Sigmoid colon (tissue), 7 donors: ENCODE measurements around the gene IFNLR1. TPM values are rescaled to one million over a fixed set of nuclear protein-coding genes. Genes with fewer than 3 reads are reported as not detected.

Experiments used
- DNase-seq: peaks from one replicate; pipeline ENCODE4 v3.0.0-alpha.2; 2019
- H3K27ac ChIP-seq, 4 donors: fragments of 200-600 bp; sonication (generic); one replicate each; pipeline ENCODE4 v1.5.1; 2016 to 2019; ENCODE audit warnings: mild to moderate bottlenecking in 1 of 4
- H3K27me3 ChIP-seq, 3 donors: fragments of 200-600 bp; sonication (generic); one replicate each; pipeline ENCODE4 v1.5.1; 2019; ENCODE audit warnings: mild to moderate bottlenecking in 1 of 3
- H3K36me3 ChIP-seq, 4 donors: fragments of 200-600 bp; sonication (generic); one replicate each; pipeline ENCODE4 v1.5.1; 2016 to 2019
- H3K4me1 ChIP-seq, 4 donors: fragments of 200-600 bp; sonication (generic); one replicate each; pipeline ENCODE4 v1.5.1; 2017 to 2019
- H3K4me3 ChIP-seq, 4 donors: fragments of 200-600 bp; sonication (generic); one replicate each; pipeline ENCODE4 v1.5.1; 2017 to 2019; ENCODE audit warnings: mild to moderate bottlenecking in 2 of 4, moderate library complexity in 1 of 4
- H3K9me3 ChIP-seq, 4 donors: fragments of 200-600 bp in 3 of 4; sonication (generic) in 3 of 4; one replicate each; pipeline versions ENCODE4 v1.5.1 to v1.6.1; 2013 to 2019
- CTCF ChIP-seq, 4 experiments: fragments of 450-650 bp in 3 of 4; fragments of 200-600 bp in 1 of 4; IDR thresholded peaks; one replicate each; pipeline ENCODE4 v1.5.1; 2016 to 2019; ENCODE audit warnings: antibody characterized with exemption in 4 of 4, mild to moderate bottlenecking in 3 of 4, moderate library complexity in 2 of 4
- EP300 ChIP-seq, 4 donors: sonication (generic); formaldehyde crosslinking; IDR thresholded peaks; one replicate each; pipeline ENCODE4 v1.6.1; 2017; ENCODE audit warnings: antibody characterized with exemption in 4 of 4
- POLR2A ChIP-seq, 2 donors: fragments of 450-650 bp; IDR thresholded peaks; one replicate each; pipeline ENCODE4 v1.6.1; 2016; ENCODE audit warnings: antibody characterized with exemption in 2 of 2, mild to moderate bottlenecking in 2 of 2, moderate library complexity in 2 of 2
- POLR2AphosphoS5 ChIP-seq, 4 donors: sonication (generic); formaldehyde crosslinking; IDR thresholded peaks; one replicate each; pipeline ENCODE4 v1.6.1; 2017; ENCODE audit warnings: antibody characterized with exemption in 4 of 4
- WGBS, 2 donors: extraction: QIAGEN DNeasy Blood & Tissue Kit; methylation state at CpG; one replicate each; pipeline ENCODE4 v1.1.7; 2013; 5-methylcytosine and 5-hydroxymethylcytosine counted together
- intact Hi-C: fragments of 100-400 bp; cut with DNase I; formaldehyde crosslinking; loops from one replicate; pipeline ENCODE4 v1.15.1; 2023
- polyA plus RNA-seq, 3 donors: library from polyadenylated mRNA; stranded (reverse); fragments of 200-250 nt; gene quantifications; one replicate each; pipeline ENCODE4 v1.2.3, GENCODE V29; 2013
- total RNA-seq, 4 donors: library from RNA; depleted of rRNA; stranded (reverse); fragments of >200 nt; gene quantifications; one replicate each; pipeline ENCODE4 v1.1.0, GENCODE V29; 2016
- donor health status: healthy with polysubstance abuse.
- donor health status: Bipolar disorder and iron deficiency.
- donor health status: healthy.

The IFNLR1 gene
- total and polyA plus RNA-seq, 7 donors, result 0.28 to 8.7 (median 4.2) TPM; not detected in 2

DNA sequence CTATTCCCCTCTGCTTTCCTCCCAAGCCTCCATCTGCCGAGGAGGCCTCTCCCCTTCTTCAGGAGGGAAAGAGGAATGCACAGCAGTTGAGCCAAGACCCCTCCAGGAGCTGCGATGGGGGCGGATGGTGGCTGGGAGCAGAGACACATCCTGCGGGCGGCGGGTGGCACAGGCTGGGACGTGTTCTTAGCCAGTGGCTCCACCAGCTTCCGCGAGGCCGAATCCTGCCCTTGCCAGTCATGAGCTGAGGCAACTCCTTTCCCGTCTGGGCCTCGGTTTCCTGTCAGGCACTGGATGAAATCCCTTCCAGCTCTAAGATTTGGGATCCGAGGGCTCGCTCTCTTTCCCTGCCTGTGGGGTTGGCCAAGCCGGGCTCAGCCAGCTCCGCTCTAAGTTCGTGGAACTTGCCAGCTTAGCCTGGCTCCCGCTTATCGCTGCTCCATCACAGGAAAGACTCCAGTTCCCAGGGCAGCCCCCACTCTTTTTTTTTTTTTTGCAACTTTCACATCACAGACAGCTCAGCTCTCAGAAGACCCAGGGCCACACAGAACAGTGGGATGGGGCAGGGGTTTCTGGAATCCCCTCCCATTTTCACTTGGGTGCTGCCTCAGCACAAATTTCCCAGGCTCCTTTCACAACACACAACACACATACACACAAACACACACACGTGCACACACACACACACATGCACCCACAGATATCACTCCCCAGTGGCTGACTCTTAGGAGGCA is 75.7 kb downstream of the IFNLR1 start:
- Histone ChIP-seq H3K4me1 (peaks cover 0 to 12% (median 8%) of the 10 kb centered on the region in 4 donors), H3K36me3 (no peaks in the 10 kb centered on the region), H3K9me3 (no peaks in the 10 kb centered on the region), H3K4me3 (no peak overlapping the region), H3K27ac (peak overlapping the region in 1 of 4 donors; percentile 38), H3K27me3 (no peaks in the 10 kb centered on the region)
- TF ChIP-seq POLR2A (IDR thresholded peaks at IDR 0.05) (no peak), CTCF (IDR thresholded peaks at IDR 0.05) (no peak), POLR2AphosphoS5 (IDR thresholded peaks at IDR 0.05) (no peak)
- WGBS, 2 donors, result 87 to 93% methylated on average over 20 of the region's 20 CpGs
- DNase-seq, result no peak
- intact Hi-C loops, result loop anchor here (10.0 kb wide), 1 partner anchor 337 kb away; the partner anchor contains the start of gene PITHD1

- H3K27ac ChIP-seq, result peak overlapping the region in 1 of 4 donors; percentile 33
- WGBS, 2 donors, result 83 to 91% methylated on average over 14 of the region's 14 CpGs
- H3K27me3 ChIP-seq, result no peaks in the 10 kb centered on the region
- H3K4me1 ChIP-seq, result peaks cover 0 to 12% (median 8%) of the 10 kb centered on the region in 4 donors
- no peak overlapping the region for H3K4me3 ChIP-seq
- DNase-seq, result no peak
- TF ChIP-seq POLR2A (IDR thresholded peaks at IDR 0.05), result no peak
- TF ChIP-seq POLR2AphosphoS5 (IDR thresholded peaks at IDR 0.05), result no peak
- no peak for TF ChIP-seq CTCF (IDR thresholded peaks at IDR 0.05)
- TF ChIP-seq EP300 (IDR thresholded peaks at IDR 0.05), result no peak
- H3K36me3 ChIP-seq, result no peaks in the 10 kb centered on the region
- H3K9me3 ChIP-seq, result no peaks in the 10 kb centered on the region
- intact Hi-C loops, result loop anchor here (10.0 kb wide), 1 partner anchor 336 kb away; the partner anchor contains the start of gene PITHD1
Observed at GRCh38 chr1:24110642-24111261, 76.3 kb downstream of the IFNLR1 start.

- no peak overlapping the region for H3K4me3 ChIP-seq
- H3K27me3 ChIP-seq, result no peaks in the 10 kb centered on the region
- H3K4me1 ChIP-seq, result peaks cover 0 to 12% (median 8%) of the 10 kb centered on the region in 4 donors
- WGBS, 2 donors, result 86 to 90% methylated on average over 15 of the region's 15 CpGs
- H3K36me3 ChIP-seq, result no peaks in the 10 kb centered on the region
- no peak for DNase-seq
- H3K27ac ChIP-seq, result no peak overlapping the region
- intact Hi-C loops, result loop anchor here (10.0 kb wide), 1 partner anchor 335 kb away; the partner anchor contains the start of gene PITHD1
- TF ChIP-seq POLR2AphosphoS5 (IDR thresholded peaks at IDR 0.05) (no peak), CTCF (IDR thresholded peaks at IDR 0.05) (no peak), EP300 (IDR thresholded peaks at IDR 0.05) (no peak), POLR2A (IDR thresholded peaks at IDR 0.05) (no peak)
- H3K9me3 ChIP-seq, result no peaks in the 10 kb centered on the region
Observed at GRCh38 chr1:24109686-24110475, 77.2 kb downstream of the IFNLR1 start.

DNA sequence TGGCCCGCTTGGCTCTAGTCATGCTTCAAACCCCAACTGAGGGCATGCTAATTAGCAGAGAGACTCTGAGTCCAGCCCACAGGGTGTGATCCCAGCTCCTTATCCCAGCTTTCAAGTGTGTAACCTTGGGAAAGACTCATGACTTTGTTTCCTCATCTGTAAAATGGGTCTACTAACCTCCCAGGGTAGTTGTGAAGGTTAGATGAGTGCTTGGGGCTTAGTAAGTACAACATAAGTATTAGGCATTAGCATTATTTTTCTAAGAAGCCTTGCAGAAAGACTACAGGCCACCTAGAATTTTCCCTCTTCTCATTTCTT is 78.0 kb downstream of the IFNLR1 start:
- intact Hi-C loops, result no loop called here
- Histone ChIP-seq H3K27ac (peak overlapping the region in 1 of 4 donors; percentile 17), H3K36me3 (no peaks in the 10 kb centered on the region), H3K4me1 (peaks cover 0 to 12% (median 8%) of the 10 kb centered on the region in 4 donors), H3K4me3 (no peak overlapping the region), H3K9me3 (no peaks in the 10 kb centered on the region), H3K27me3 (no peaks in the 10 kb centered on the region)
- DNase-seq, result no peak
- WGBS, 2 donors, result 14 to 67% methylated on average over 1 of the region's 1 CpG
- TF ChIP-seq CTCF (IDR thresholded peaks at IDR 0.05), result no peak
- no peak for TF ChIP-seq EP300 (IDR thresholded peaks at IDR 0.05)
- no peak for TF ChIP-seq POLR2AphosphoS5 (IDR thresholded peaks at IDR 0.05)
- TF ChIP-seq POLR2A (IDR thresholded peaks at IDR 0.05), result no peak
